Transverse colon (tissue), 4 donors: ENCODE measurements around the gene WNK2. TPM values are rescaled to one million over a fixed set of nuclear protein-coding genes. Genes with fewer than 3 reads are reported as not detected.
"Not testable (repeated sequence)": the region's sequence is repeated elsewhere in the genome, so short reads cannot be mapped to it uniquely, and the experiment has no call there.

ENCODE experiments used
- DNase-seq: peaks from one replicate; pipeline ENCODE4 v3.0.0-alpha.2; 2019
- H3K27ac ChIP-seq, 4 donors: fragments of 200-600 bp; sonication (generic); 2 replicates each; pipeline ENCODE4 v1.5.1; 2016 to 2018; ENCODE audit warnings: inconsistent platforms in 4 of 4
- H3K27me3 ChIP-seq: fragments of 200-600 bp; sonication (generic); 2 replicates; pipeline ENCODE4 v1.5.1; 2017; ENCODE audit warnings: inconsistent platforms
- H3K36me3 ChIP-seq, 4 donors: fragments of 200-600 bp; sonication (generic); 2 replicates each; pipeline ENCODE4 v1.5.1; 2017 to 2019; ENCODE audit warnings: inconsistent platforms in 4 of 4
- H3K4me1 ChIP-seq, 4 donors: fragments of 200-600 bp; sonication (generic); 2 replicates each; pipeline ENCODE4 v1.5.1; 2017 to 2020; ENCODE audit warnings: inconsistent platforms in 4 of 4
- H3K4me3 ChIP-seq, 4 donors: fragments of 200-600 bp; sonication (generic); 1 replicate in 1 of 4; 2 replicates in 3 of 4; pipeline versions ENCODE4 v1.5.1 to v1.6.1; 2017 to 2019; ENCODE audit warnings: inconsistent platforms in 4 of 4
- H3K9me3 ChIP-seq, 2 donors: fragments of 200-600 bp; sonication (generic); 2 replicates each; pipeline ENCODE4 v1.5.1; 2017 to 2019; ENCODE audit warnings: inconsistent platforms in 2 of 2
- CTCF ChIP-seq, 5 experiments: fragments of 200-600 bp in 3 of 5; fragments of 450-650 bp in 2 of 5; sonication (generic) in 3 of 5; IDR thresholded peaks; 1 replicate in 2 of 5; 2 replicates in 3 of 5; pipeline ENCODE4 v1.5.1; 2016 to 2017; ENCODE audit warnings: antibody characterized with exemption in 5 of 5, inconsistent platforms in 3 of 5, mild to moderate bottlenecking in 2 of 5, moderate library complexity in 1 of 5
- EP300 ChIP-seq: sonication (generic); formaldehyde crosslinking; IDR thresholded peaks from one replicate; pipeline ENCODE4 v1.6.1; 2017; ENCODE audit warnings: antibody characterized with exemption, low read depth
- POLR2A ChIP-seq: fragments of 450-650 bp; IDR thresholded peaks from one replicate; pipeline ENCODE4 v1.6.1; 2016; ENCODE audit warnings: antibody characterized with exemption, mild to moderate bottlenecking, moderate library complexity
- POLR2AphosphoS5 ChIP-seq, 3 donors: sonication (generic); formaldehyde crosslinking; IDR thresholded peaks; one replicate each; pipeline ENCODE4 v1.6.1; 2016; ENCODE audit warnings: antibody characterized with exemption in 3 of 3
- WGBS, 2 donors: methylation state at CpG; one replicate each; pipeline ENCODE4 v1.1.5; 2018; ENCODE audit warnings: low coverage in 1 of 2; 5-methylcytosine and 5-hydroxymethylcytosine counted together
- in situ Hi-C, 4 donors: fragments of 200-750 bp; cut with MboI; loops; one replicate each; pipeline versions ENCODE4 v1.15.0 to v1.15.1; 2017; ENCODE audit warnings: low sequenced_read_pairs in 3 of 4, low pct_ligation_motif_present in 1 of 4, low pct_unique_long_range_greater_than_20kb in 1 of 4
- intact Hi-C: fragments of 100-400 bp; cut with DNase I; formaldehyde crosslinking; loops from one replicate; pipeline ENCODE4 v1.15.1; 2023; ENCODE audit warnings: low total_unique reads
- total RNA-seq, 4 donors: library from RNA; depleted of rRNA; stranded (reverse); fragments of >200 nt; gene quantifications; one replicate each; pipeline ENCODE4 v1.1.0, GENCODE V29; 2016

WNK2 gene
- total RNA-seq, 4 donors from 2014 or later: 133 to 618 (median 157) TPM

GRCh38 chr9:93343663-93344062 is 159.7 kb downstream of the WNK2 start:
- intact Hi-C loops: no loop called here
- in situ Hi-C loops: no loop called here
- WGBS, 2 donors: 80% methylated on average over 3 to 9 of the region's 9 CpGs

GRCh38 chr9:93345643-93346230 is 161.8 kb downstream of the WNK2 start:
- no peak for DNase-seq
- TF ChIP-seq POLR2A (no peak), POLR2AphosphoS5 (IDR thresholded peaks at IDR 0.05) (no peak), EP300 (no peak), CTCF (IDR thresholded peaks at IDR 0.05) (no peak)
- intact Hi-C loops: no loop called here
- H3K4me1 ChIP-seq: peaks cover 0 to 20% (median 3%) of the 10 kb centered on the region in 4 donors
- no peaks in the 10 kb centered on the region for H3K9me3 ChIP-seq
- in situ Hi-C loops: no loop called here
- H3K4me3 ChIP-seq: peak overlapping the region in 3 of 4 donors; percentile 24 to 54 (median 35)
- no peaks in the 10 kb centered on the region for H3K36me3 ChIP-seq
- H3K27ac ChIP-seq: no peak overlapping the region
- WGBS, 2 donors: 74% methylated on average over 14 of the region's 19 CpGs; no CpG with 5 or more reads in 1 of the 2 donors
- peaks cover 18% of the 10 kb centered on the region for H3K27me3 ChIP-seq

More at GRCh38 chr9:93343663-93344062, 159.7 kb downstream of the WNK2 start:
- Histone ChIP-seq H3K27ac (no peak overlapping the region), H3K27me3 (peaks cover 18% of the 10 kb centered on the region), H3K4me1 (peaks cover 0 to 20% (median 3%) of the 10 kb centered on the region in 4 donors), H3K36me3 (no peaks in the 10 kb centered on the region), H3K4me3 (no peak overlapping the region), H3K9me3 (peaks cover 0 to 2% of the 10 kb centered on the region in 2 donors)
- TF ChIP-seq CTCF (IDR thresholded peaks at IDR 0.05) (no peak), POLR2AphosphoS5 (IDR thresholded peaks at IDR 0.05) (no peak), POLR2A (no peak), EP300 (no peak)
- no peak for DNase-seq

GRCh38 chr9:93346231-93347112 is 162.5 kb downstream of the WNK2 start:
- TF ChIP-seq POLR2AphosphoS5 (IDR thresholded peaks at IDR 0.05): no peak
- no peak for TF ChIP-seq POLR2A
- TF ChIP-seq EP300: no peak
- TF ChIP-seq CTCF (IDR thresholded peaks at IDR 0.05): no peak

GRCh38 chr9:93347371-93347975 is 163.5 kb downstream of the WNK2 start:
- in situ Hi-C loops, DNase-seq, H3K36me3 ChIP-seq, intact Hi-C loops, H3K27ac ChIP-seq, H3K9me3 ChIP-seq, H3K4me3 ChIP-seq: not testable (repeated sequence)
- WGBS, 2 donors: 95 to 96% methylated on average over 8 to 9 of the region's 9 CpGs
- Histone ChIP-seq H3K4me1 (peaks cover 0 to 16% (median 3%) of the 10 kb centered on the region in 4 donors), H3K27me3 (peaks cover 18% of the 10 kb centered on the region)

More at GRCh38 chr9:93346231-93347112, 162.5 kb downstream of the WNK2 start:
- H3K27ac ChIP-seq: no peak overlapping the region
- intact Hi-C loops (no loop called here), in situ Hi-C loops (no loop called here)
- H3K4me3 ChIP-seq: peak overlapping the region; percentile 18 to 54 (median 30)
- H3K36me3 ChIP-seq: no peaks in the 10 kb centered on the region
- peaks cover 18% of the 10 kb centered on the region for H3K27me3 ChIP-seq
- H3K9me3 ChIP-seq: no peaks in the 10 kb centered on the region
- no peak for DNase-seq
- peaks cover 0 to 20% (median 3%) of the 10 kb centered on the region in 4 donors for H3K4me1 ChIP-seq
- WGBS, 2 donors: 18 to 27% methylated on average over 20 to 36 of the region's 66 CpGs

- H3K9me3 ChIP-seq, H3K27ac ChIP-seq, H3K4me3 ChIP-seq, H3K36me3 ChIP-seq, in situ Hi-C loops, H3K27me3 ChIP-seq, intact Hi-C loops, H3K4me1 ChIP-seq, DNase-seq: not testable (repeated sequence)
- WGBS, 2 donors: 88 to 89% methylated on average over 8 to 14 of the region's 14 CpGs
These were observed 169.7 kb downstream of the WNK2 start for GRCh38 chr9:93353413-93354310.
